OCI-LY3 (cell line): Measurements from ENCODE around the gene ITGAE.

Experiments used
- EZH2phosphoT487 ChIP-seq: fragments of 200-600 bp; shearing (Covaris generic); IDR thresholded peaks from 2 replicates; pipeline ENCODE4 v1.6.1; 2018; ENCODE audit warnings: antibody characterized with exemption, mixed run types, low read depth
- TF ChIP-seq, protein P1 (sequence below): fragments of 200-600, 300-600 bp; sonication (generic); IDR thresholded peaks from 2 replicates; pipeline ENCODE4 v1.5.1; 2014; ENCODE audit warnings: antibody characterized with exemption, low read length, low read depth

DNA sequence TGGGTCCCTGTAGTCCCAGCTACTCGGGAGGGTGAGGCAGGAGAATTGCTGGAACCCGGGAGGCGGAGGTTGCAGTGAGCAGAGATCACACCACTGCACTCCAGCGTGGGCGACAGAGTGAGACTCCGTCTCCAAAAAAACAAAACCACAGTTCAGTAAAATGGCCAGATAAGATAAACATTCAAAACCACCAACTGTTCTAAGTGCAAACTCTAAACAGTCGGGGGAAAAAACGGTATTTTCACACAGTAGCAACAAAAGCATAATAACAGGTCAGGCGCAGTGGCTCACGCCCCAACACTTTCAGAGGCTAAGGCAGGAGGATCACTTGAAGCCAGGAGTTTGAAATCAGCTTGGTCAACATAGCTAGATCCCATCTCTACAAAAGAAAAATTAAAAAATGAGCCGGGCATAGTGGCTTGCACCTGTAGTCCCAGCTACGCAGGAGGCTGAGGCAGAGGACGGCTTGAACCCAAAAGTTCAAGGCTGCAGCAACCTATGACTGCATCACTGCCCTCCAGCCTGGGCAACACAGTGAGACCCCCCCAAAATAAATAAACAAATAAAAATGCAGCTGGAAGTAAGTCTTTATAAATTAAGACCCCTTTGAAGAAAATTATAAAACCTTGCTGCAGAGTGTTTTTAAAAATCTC, 88.1 kb downstream of the ITGAE start:
- TF ChIP-seq, protein P1, sequence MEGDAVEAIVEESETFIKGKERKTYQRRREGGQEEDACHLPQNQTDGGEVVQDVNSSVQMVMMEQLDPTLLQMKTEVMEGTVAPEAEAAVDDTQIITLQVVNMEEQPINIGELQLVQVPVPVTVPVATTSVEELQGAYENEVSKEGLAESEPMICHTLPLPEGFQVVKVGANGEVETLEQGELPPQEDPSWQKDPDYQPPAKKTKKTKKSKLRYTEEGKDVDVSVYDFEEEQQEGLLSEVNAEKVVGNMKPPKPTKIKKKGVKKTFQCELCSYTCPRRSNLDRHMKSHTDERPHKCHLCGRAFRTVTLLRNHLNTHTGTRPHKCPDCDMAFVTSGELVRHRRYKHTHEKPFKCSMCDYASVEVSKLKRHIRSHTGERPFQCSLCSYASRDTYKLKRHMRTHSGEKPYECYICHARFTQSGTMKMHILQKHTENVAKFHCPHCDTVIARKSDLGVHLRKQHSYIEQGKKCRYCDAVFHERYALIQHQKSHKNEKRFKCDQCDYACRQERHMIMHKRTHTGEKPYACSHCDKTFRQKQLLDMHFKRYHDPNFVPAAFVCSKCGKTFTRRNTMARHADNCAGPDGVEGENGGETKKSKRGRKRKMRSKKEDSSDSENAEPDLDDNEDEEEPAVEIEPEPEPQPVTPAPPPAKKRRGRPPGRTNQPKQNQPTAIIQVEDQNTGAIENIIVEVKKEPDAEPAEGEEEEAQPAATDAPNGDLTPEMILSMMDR = no peak
- no peak for TF ChIP-seq EZH2phosphoT487
